ENCODE measurements around the gene BANP. TPM values are rescaled to one million over a fixed set of nuclear protein-coding genes. Genes with fewer than 3 reads are reported as not detected.
"Not testable (repeated sequence)": the region's sequence is repeated elsewhere in the genome, so short reads cannot be mapped to it uniquely, and the experiment has no call there.

Gene BANP
- total RNA-seq, 1 donor from 2014 or later = 28.2 TPM

GRCh38 chr16:88110875-88111494 is 159.8 kb downstream of the BANP start:
- H3K9me3 ChIP-seq (ENCODE audit: control insufficient read depth in 3 of 3, low read length in 3 of 3); H3K27ac ChIP-seq (ENCODE audit: low read depth, low read length); H3K4me3 ChIP-seq (ENCODE audit: low read length in 3 of 3); H3K9ac ChIP-seq (ENCODE audit: low read depth in 1 of 3, low read length in 3 of 3); H3K4me1 ChIP-seq (ENCODE audit: control insufficient read depth in 3 of 3, insufficient read depth in 3 of 3, low read length in 3 of 3); H3K36me3 ChIP-seq (ENCODE audit: control insufficient read depth in 3 of 3, insufficient read depth in 3 of 3, low read length in 3 of 3): not testable (repeated sequence)
- peaks cover 1 to 26% (median 13%) of the 10 kb centered on the region in 3 donors for H3K27me3 ChIP-seq (ENCODE audit: control insufficient read depth in 3 of 3, insufficient read depth in 3 of 3, low read length in 3 of 3)

GRCh38 chr16:88111976-88112375 is 160.7 kb downstream of the BANP start:
- H3K4me3 ChIP-seq (ENCODE audit: low read length in 3 of 3); H3K4me1 ChIP-seq (ENCODE audit: control insufficient read depth in 3 of 3, insufficient read depth in 3 of 3, low read length in 3 of 3); H3K9ac ChIP-seq (ENCODE audit: low read depth in 1 of 3, low read length in 3 of 3); H3K9me3 ChIP-seq (ENCODE audit: control insufficient read depth in 3 of 3, low read length in 3 of 3); H3K36me3 ChIP-seq (ENCODE audit: control insufficient read depth in 3 of 3, insufficient read depth in 3 of 3, low read length in 3 of 3); H3K27ac ChIP-seq (ENCODE audit: low read depth, low read length): not testable (repeated sequence)
- H3K27me3 ChIP-seq (ENCODE audit: control insufficient read depth in 3 of 3, insufficient read depth in 3 of 3, low read length in 3 of 3) = peaks cover 7 to 34% (median 19%) of the 10 kb centered on the region in 3 donors

- no peak overlapping the region for H3K9ac ChIP-seq (ENCODE audit: low read depth in 1 of 3, low read length in 3 of 3)
- no peaks in the 10 kb centered on the region for H3K9me3 ChIP-seq (ENCODE audit: control insufficient read depth in 3 of 3, low read length in 3 of 3)
- H3K36me3 ChIP-seq (ENCODE audit: control insufficient read depth in 3 of 3, insufficient read depth in 3 of 3, low read length in 3 of 3) = no peaks in the 10 kb centered on the region
- H3K4me1 ChIP-seq (ENCODE audit: control insufficient read depth in 3 of 3, insufficient read depth in 3 of 3, low read length in 3 of 3) = no peaks in the 10 kb centered on the region
- H3K27me3 ChIP-seq (ENCODE audit: control insufficient read depth in 3 of 3, insufficient read depth in 3 of 3, low read length in 3 of 3) = peaks cover 7 to 35% (median 24%) of the 10 kb centered on the region in 3 donors
- H3K27ac ChIP-seq (ENCODE audit: low read depth, low read length) = no peak overlapping the region
- H3K4me3 ChIP-seq (ENCODE audit: low read length in 3 of 3) = no peak overlapping the region
Measured at GRCh38 chr16:88113545-88114045, 162.4 kb downstream of the BANP start.

- H3K9me3 ChIP-seq (ENCODE audit: control insufficient read depth in 3 of 3, low read length in 3 of 3); H3K4me1 ChIP-seq (ENCODE audit: control insufficient read depth in 3 of 3, insufficient read depth in 3 of 3, low read length in 3 of 3); H3K27ac ChIP-seq (ENCODE audit: low read depth, low read length); H3K36me3 ChIP-seq (ENCODE audit: control insufficient read depth in 3 of 3, insufficient read depth in 3 of 3, low read length in 3 of 3); H3K4me3 ChIP-seq (ENCODE audit: low read length in 3 of 3); H3K9ac ChIP-seq (ENCODE audit: low read depth in 1 of 3, low read length in 3 of 3): not testable (repeated sequence)
- peaks cover 7 to 27% (median 24%) of the 10 kb centered on the region in 3 donors for H3K27me3 ChIP-seq (ENCODE audit: control insufficient read depth in 3 of 3, insufficient read depth in 3 of 3, low read length in 3 of 3)
Measured at GRCh38 chr16:88114541-88115228, 163.5 kb downstream of the BANP start.

- H3K27me3 ChIP-seq (ENCODE audit: control insufficient read depth in 3 of 3, insufficient read depth in 3 of 3, low read length in 3 of 3) = peaks cover 9 to 34% (median 24%) of the 10 kb centered on the region in 3 donors
- no peak overlapping the region for H3K9ac ChIP-seq (ENCODE audit: low read depth in 1 of 3, low read length in 3 of 3)
- H3K4me1 ChIP-seq (ENCODE audit: control insufficient read depth in 3 of 3, insufficient read depth in 3 of 3, low read length in 3 of 3) = peaks cover 0 to 2% (median 0%) of the 10 kb centered on the region in 3 donors
Measured at GRCh38 chr16:88116121-88116520, 164.9 kb downstream of the BANP start.

GRCh38 chr16:88117476-88117868 is 166.2 kb downstream of the BANP start:
- Histone ChIP-seq H3K36me3 (ENCODE audit: control insufficient read depth in 3 of 3, insufficient read depth in 3 of 3, low read length in 3 of 3) (no peaks in the 10 kb centered on the region), H3K27me3 (ENCODE audit: control insufficient read depth in 3 of 3, insufficient read depth in 3 of 3, low read length in 3 of 3) (peaks cover 9 to 34% (median 24%) of the 10 kb centered on the region in 3 donors), H3K9ac (ENCODE audit: low read depth in 1 of 3, low read length in 3 of 3) (no peak overlapping the region), H3K9me3 (ENCODE audit: control insufficient read depth in 3 of 3, low read length in 3 of 3) (no peaks in the 10 kb centered on the region), H3K4me1 (ENCODE audit: control insufficient read depth in 3 of 3, insufficient read depth in 3 of 3, low read length in 3 of 3) (peaks cover 0 to 2% (median 0%) of the 10 kb centered on the region in 3 donors), H3K27ac (ENCODE audit: low read depth, low read length) (no peak overlapping the region), H3K4me3 (ENCODE audit: low read length in 3 of 3) (no peak overlapping the region)

More at GRCh38 chr16:88116121-88116520, 164.9 kb downstream of the BANP start:
- Histone ChIP-seq H3K27ac (ENCODE audit: low read depth, low read length) (no peak overlapping the region), H3K9me3 (ENCODE audit: control insufficient read depth in 3 of 3, low read length in 3 of 3) (no peaks in the 10 kb centered on the region), H3K4me3 (ENCODE audit: low read length in 3 of 3) (no peak overlapping the region), H3K36me3 (ENCODE audit: control insufficient read depth in 3 of 3, insufficient read depth in 3 of 3, low read length in 3 of 3) (no peaks in the 10 kb centered on the region)

- Histone ChIP-seq H3K9ac (ENCODE audit: low read depth in 1 of 3, low read length in 3 of 3) (no peak overlapping the region), H3K36me3 (ENCODE audit: control insufficient read depth in 3 of 3, insufficient read depth in 3 of 3, low read length in 3 of 3) (no peaks in the 10 kb centered on the region), H3K4me1 (ENCODE audit: control insufficient read depth in 3 of 3, insufficient read depth in 3 of 3, low read length in 3 of 3) (peaks cover 0 to 2% (median 0%) of the 10 kb centered on the region in 3 donors), H3K27me3 (ENCODE audit: control insufficient read depth in 3 of 3, insufficient read depth in 3 of 3, low read length in 3 of 3) (peaks cover 9 to 30% (median 21%) of the 10 kb centered on the region in 3 donors), H3K4me3 (ENCODE audit: low read length in 3 of 3) (no peak overlapping the region), H3K27ac (ENCODE audit: low read depth, low read length) (no peak overlapping the region), H3K9me3 (ENCODE audit: control insufficient read depth in 3 of 3, low read length in 3 of 3) (no peaks in the 10 kb centered on the region)
Measured at GRCh38 chr16:88118376-88118775, 167.1 kb downstream of the BANP start.

GRCh38 chr16:88118852-88119741 is 167.9 kb downstream of the BANP start:
- H3K4me3 ChIP-seq (ENCODE audit: low read length in 3 of 3); H3K36me3 ChIP-seq (ENCODE audit: control insufficient read depth in 3 of 3, insufficient read depth in 3 of 3, low read length in 3 of 3); H3K4me1 ChIP-seq (ENCODE audit: control insufficient read depth in 3 of 3, insufficient read depth in 3 of 3, low read length in 3 of 3); H3K9ac ChIP-seq (ENCODE audit: low read depth in 1 of 3, low read length in 3 of 3); H3K9me3 ChIP-seq (ENCODE audit: control insufficient read depth in 3 of 3, low read length in 3 of 3); H3K27ac ChIP-seq (ENCODE audit: low read depth, low read length): not testable (repeated sequence)
- H3K27me3 ChIP-seq (ENCODE audit: control insufficient read depth in 3 of 3, insufficient read depth in 3 of 3, low read length in 3 of 3) = peaks cover 9 to 24% (median 17%) of the 10 kb centered on the region in 3 donors

GRCh38 chr16:88119881-88120751 is 168.9 kb downstream of the BANP start:
- peaks cover 9 to 20% (median 17%) of the 10 kb centered on the region in 3 donors for H3K27me3 ChIP-seq (ENCODE audit: control insufficient read depth in 3 of 3, insufficient read depth in 3 of 3, low read length in 3 of 3)
- not testable (repeated sequence) for H3K4me1 ChIP-seq (ENCODE audit: control insufficient read depth in 3 of 3, insufficient read depth in 3 of 3, low read length in 3 of 3); H3K27ac ChIP-seq (ENCODE audit: low read depth, low read length); H3K9me3 ChIP-seq (ENCODE audit: control insufficient read depth in 3 of 3, low read length in 3 of 3); H3K4me3 ChIP-seq (ENCODE audit: low read length in 3 of 3); H3K36me3 ChIP-seq (ENCODE audit: control insufficient read depth in 3 of 3, insufficient read depth in 3 of 3, low read length in 3 of 3); H3K9ac ChIP-seq (ENCODE audit: low read depth in 1 of 3, low read length in 3 of 3)
